Activated T-helper 17 cell treated with anti-CD3 and anti-CD28 coated beads, Interleukin-2, amount 50 U/mL, for 72 hours (primary cell): ENCODE measurements around the gene SLC6A18. TPM values are rescaled to one million over a fixed set of nuclear protein-coding genes. Genes with fewer than 3 reads are reported as not detected.

ENCODE experiments used
- ATAC-seq: fragments of 150-1000 bp; cut with Tn5 transposase; replicated peaks from 2 replicates; pipeline ENCODE4 v1.10.0; 2021; ENCODE audit warnings: mild to moderate bottlenecking, moderate library complexity
- H3K27ac Mint-ChIP-seq: one replicate; pipeline ENCODE4 v1.8.0; 2022; ENCODE audit warnings: mixed read lengths
- H3K27me3 Mint-ChIP-seq: one replicate; pipeline ENCODE4 v1.8.0; 2022; ENCODE audit warnings: mixed read lengths
- H3K36me3 Mint-ChIP-seq: one replicate; pipeline ENCODE4 v1.8.0; 2022; ENCODE audit warnings: low read depth, mild to moderate bottlenecking, mixed read lengths
- H3K4me1 Mint-ChIP-seq: one replicate; pipeline ENCODE4 v1.8.0; 2022; ENCODE audit warnings: mixed read lengths
- H3K4me3 Mint-ChIP-seq: one replicate; pipeline ENCODE4 v1.8.0; 2022; ENCODE audit warnings: mild to moderate bottlenecking, mixed read lengths
- H3K9me3 Mint-ChIP-seq: one replicate; pipeline ENCODE4 v1.8.0; 2022; ENCODE audit warnings: mixed read lengths
- total RNA-seq, 2 donors: library from RNA; stranded (reverse); gene quantifications; one replicate each; pipeline ENCODE4 v1.2.3, GENCODE V29; 2022

SLC6A18 gene
- total RNA-seq, 2 donors from 2014 or later: not detected

DNA sequence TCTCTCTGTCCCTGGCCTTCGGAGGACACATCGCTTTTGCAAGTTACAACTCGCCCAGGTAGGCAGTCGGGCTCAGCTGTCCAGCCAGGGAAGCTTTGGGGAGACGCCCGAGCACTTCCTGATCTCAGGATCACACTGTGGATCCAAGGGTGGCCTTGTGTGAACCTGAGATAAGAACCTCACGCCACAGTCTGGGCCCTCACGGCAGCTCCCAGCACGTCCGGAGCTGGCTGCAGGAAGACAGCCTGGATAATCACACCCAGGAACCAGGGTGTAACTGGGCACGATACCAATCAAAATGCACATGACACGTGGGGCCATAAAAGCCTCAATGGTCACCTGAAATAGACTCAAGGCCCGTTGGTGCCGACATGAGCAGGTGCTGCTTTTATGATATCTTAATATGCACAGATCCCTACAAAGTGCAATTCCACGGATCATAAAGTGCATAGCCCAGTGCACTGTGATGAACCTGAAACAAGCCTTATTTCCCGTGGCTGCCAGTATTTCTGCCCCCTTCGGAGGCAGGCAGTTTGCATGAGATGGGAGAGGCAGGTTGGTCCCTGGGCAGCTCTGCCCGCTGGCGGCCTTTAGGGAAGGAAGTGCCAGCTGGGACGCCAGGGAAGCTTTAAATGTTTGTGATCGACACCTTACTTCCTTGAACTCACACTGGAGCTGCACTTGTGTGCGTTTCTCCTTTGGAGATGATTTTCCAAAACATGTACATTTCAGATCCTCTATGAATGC, 14.5 kb downstream of the SLC6A18 start:
- no peak for ATAC-seq
- H3K4me1 Mint-ChIP-seq: no peaks in the 10 kb centered on the region
- H3K27ac Mint-ChIP-seq: no peak overlapping the region
- peaks cover 3% of the 10 kb centered on the region for H3K27me3 Mint-ChIP-seq
- H3K9me3 Mint-ChIP-seq: peaks cover 7% of the 10 kb centered on the region
- no peaks in the 10 kb centered on the region for H3K36me3 Mint-ChIP-seq
- no peak overlapping the region for H3K4me3 Mint-ChIP-seq

DNA sequence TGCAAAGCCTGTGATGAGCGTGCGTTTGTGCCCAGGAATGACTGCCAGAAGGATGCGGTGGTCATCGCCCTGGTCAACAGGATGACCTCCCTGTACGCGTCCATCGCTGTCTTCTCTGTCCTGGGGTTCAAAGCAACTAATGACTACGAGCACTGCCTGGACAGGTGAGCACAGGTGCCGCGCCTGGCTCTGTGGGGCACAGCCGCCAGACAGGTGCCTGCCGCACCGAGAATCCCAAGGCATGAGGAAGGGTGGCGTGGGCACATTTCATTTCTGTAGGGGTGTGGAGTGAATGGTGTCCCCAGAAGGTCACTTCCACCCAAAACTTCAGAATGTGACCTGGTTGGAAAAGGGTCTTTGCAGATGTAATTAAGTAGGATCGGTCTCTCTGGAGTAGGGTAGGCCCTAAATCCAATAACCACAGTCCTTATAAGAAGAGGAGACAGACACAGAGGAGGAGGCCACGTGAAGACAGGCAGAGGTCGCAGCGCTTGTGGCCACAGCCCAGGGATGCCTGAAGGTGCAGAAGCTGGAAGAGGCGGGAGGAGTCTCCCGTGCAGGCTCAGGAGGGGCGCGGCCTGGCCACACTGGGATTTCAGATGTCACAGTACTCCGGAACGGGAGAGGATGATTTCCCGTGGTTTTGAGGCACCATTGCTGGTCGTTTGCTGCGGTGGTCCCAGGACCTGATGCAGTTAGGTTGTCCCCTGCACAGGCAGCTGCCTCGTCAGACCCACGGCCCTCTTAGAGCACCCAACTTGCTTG, 15.5 kb downstream of the SLC6A18 start:
- no peak for ATAC-seq
- H3K4me1 Mint-ChIP-seq: no peaks in the 10 kb centered on the region
- no peaks in the 10 kb centered on the region for H3K36me3 Mint-ChIP-seq
- H3K4me3 Mint-ChIP-seq: no peak overlapping the region
- no peak overlapping the region for H3K27ac Mint-ChIP-seq
- H3K27me3 Mint-ChIP-seq: peaks cover 3% of the 10 kb centered on the region
- H3K9me3 Mint-ChIP-seq: peaks cover 6% of the 10 kb centered on the region

- Mint-ChIP-seq H3K4me3 (no peak overlapping the region), H3K36me3 (no peaks in the 10 kb centered on the region), H3K27ac (no peak overlapping the region), H3K27me3 (no peaks in the 10 kb centered on the region), H3K9me3 (no peaks in the 10 kb centered on the region), H3K4me1 (no peaks in the 10 kb centered on the region)
- no peak for ATAC-seq
Observed at GRCh38 chr5:1241509-1242080, 16.4 kb downstream of the SLC6A18 start.

- Mint-ChIP-seq H3K36me3 (no peaks in the 10 kb centered on the region), H3K4me1 (no peaks in the 10 kb centered on the region), H3K4me3 (no peak overlapping the region)
Observed at GRCh38 chr5:1242733-1243486, 17.7 kb downstream of the SLC6A18 start.

GRCh38 chr5:1243487-1244130, 18.4 kb downstream of the SLC6A18 start:
- H3K36me3 Mint-ChIP-seq: no peaks in the 10 kb centered on the region
- H3K4me1 Mint-ChIP-seq: no peaks in the 10 kb centered on the region
- H3K4me3 Mint-ChIP-seq: no peak overlapping the region
- no peak for ATAC-seq
- no peak overlapping the region for H3K27ac Mint-ChIP-seq
- H3K27me3 Mint-ChIP-seq: no peaks in the 10 kb centered on the region
- H3K9me3 Mint-ChIP-seq: no peaks in the 10 kb centered on the region

More at GRCh38 chr5:1242733-1243486, 17.7 kb downstream of the SLC6A18 start:
- ATAC-seq: no peak
- Mint-ChIP-seq H3K27me3 (no peaks in the 10 kb centered on the region), H3K27ac (no peak overlapping the region), H3K9me3 (no peaks in the 10 kb centered on the region)

DNA sequence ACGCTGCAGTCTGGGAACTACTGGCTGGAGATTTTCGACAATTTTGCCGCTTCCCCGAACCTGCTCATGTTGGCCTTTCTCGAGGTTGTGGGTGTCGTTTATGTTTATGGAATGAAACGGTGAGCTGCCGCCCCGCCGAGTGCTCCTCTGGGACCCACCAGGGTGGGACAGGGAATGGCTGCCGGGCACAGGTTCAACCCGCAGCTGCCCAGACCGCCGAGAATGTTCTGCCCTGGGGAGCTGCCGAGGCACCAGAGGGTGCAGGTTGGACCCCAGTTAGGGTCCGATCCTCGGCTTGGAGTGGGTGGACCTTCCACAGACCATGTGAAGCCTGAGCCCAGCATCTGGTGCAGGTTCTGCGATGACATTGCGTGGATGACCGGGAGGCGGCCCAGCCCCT, 19.1 kb downstream of the SLC6A18 start:
- no peaks in the 10 kb centered on the region for H3K9me3 Mint-ChIP-seq

GRCh38 chr5:1244976-1245375, 19.8 kb downstream of the SLC6A18 start:
- Mint-ChIP-seq H3K9me3 (no peaks in the 10 kb centered on the region), H3K27me3 (no peaks in the 10 kb centered on the region), H3K4me1 (no peaks in the 10 kb centered on the region), H3K27ac (no peak overlapping the region), H3K4me3 (no peak overlapping the region), H3K36me3 (no peaks in the 10 kb centered on the region)
- ATAC-seq: no peak

More for the DNA sequence above, 19.1 kb downstream of the SLC6A18 start:
- Mint-ChIP-seq H3K4me3 (no peak overlapping the region), H3K27me3 (no peaks in the 10 kb centered on the region), H3K4me1 (no peaks in the 10 kb centered on the region), H3K36me3 (no peaks in the 10 kb centered on the region), H3K27ac (no peak overlapping the region)
- no peak for ATAC-seq

DNA sequence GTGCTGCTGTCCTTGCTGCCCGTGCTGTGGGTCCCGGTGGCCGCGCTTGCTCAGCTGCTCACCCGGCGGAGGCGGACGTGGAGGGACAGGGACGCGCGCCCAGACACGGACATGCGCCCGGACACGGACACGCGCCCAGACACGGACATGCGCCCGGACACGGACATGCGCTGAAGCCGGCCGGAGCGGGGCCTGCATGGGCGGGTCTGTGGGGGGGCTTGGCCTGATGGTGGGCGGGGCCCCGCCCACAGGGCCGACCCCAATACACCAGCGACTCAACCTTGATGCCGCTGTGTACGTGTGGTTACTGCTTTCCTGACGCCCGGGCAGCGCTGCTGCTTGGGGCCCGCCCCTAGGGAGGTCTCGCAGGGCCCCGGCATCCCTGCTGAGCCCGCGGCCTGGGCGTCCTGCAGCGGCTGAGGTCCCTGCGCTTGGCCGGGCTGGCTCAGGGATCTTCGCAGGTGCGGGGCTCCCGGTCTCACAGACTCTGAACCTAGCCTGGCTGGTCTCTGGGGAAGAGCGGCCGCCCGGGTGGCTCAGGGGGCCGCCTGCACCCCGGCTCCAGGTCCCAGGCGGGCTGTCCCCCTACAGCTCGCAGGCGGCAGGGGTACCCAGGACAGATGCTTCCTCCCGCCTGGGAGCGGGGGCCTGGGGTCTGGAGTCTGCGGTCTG, 20.9 kb downstream of the SLC6A18 start:
- H3K36me3 Mint-ChIP-seq: no peaks in the 10 kb centered on the region
- H3K27ac Mint-ChIP-seq: no peak overlapping the region
- H3K27me3 Mint-ChIP-seq: no peaks in the 10 kb centered on the region
- H3K9me3 Mint-ChIP-seq: no peaks in the 10 kb centered on the region
- no peak overlapping the region for H3K4me3 Mint-ChIP-seq
- no peak for ATAC-seq
- no peaks in the 10 kb centered on the region for H3K4me1 Mint-ChIP-seq

DNA sequence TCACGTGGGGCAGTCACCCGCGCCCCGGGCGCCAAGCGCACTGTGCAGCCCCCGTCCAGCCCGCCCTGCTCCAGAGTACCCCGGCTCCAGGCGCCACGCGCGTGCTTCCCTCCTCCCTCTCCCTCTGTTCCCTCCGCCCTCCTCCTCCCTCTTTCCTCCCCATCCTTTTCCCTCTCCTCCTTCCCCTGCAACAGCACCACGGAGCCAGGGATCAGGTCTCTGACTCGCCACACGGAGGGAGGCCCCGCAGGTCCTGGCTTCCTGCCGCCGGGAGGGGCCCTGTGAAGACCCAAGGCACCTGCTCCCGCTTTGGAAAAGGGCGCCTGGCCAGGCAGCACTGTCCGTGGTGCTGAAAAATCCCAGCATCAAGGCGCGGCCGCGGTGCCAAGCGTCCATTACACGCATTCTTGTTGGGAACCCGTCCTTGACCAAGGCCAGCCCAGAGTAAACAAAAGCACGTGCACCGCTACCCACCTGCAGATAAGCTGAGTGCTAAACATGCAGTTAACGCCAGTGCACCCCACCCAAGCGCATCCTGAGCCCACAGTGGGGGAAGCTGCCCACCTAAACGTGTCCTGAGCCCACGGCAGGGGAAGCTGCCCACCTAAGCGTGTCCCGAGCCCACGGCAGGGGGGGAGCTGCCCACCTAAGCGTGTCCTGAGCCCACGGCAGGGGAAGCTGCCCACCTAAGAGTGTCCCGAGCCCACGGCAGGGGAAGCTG, 21.7 kb downstream of the SLC6A18 start:
- Mint-ChIP-seq H3K4me3 (no peak overlapping the region), H3K9me3 (no peaks in the 10 kb centered on the region), H3K4me1 (no peaks in the 10 kb centered on the region), H3K36me3 (no peaks in the 10 kb centered on the region), H3K27me3 (no peaks in the 10 kb centered on the region), H3K27ac (no peak overlapping the region)
- no peak for ATAC-seq

DNA sequence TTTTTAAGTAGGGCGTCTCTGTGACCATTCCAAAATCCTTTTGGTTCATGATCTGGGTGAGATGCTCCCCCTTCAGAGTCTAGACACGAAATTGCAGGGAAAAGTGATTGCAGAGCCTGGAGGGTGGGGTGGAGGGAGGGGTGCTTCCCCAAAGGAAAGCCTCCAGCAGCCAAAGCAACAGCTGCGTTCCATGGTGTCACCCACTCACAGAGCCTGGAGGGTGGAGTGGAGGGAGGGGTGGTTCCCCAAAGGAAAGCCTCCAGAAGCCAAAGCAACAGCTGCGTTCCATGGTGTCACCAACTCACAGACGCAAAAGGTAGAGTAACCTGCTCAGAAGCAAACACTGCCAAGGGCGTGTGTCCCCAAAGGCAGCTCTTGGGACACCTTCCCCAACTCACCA, 22.6 kb downstream of the SLC6A18 start:
- no peaks in the 10 kb centered on the region for H3K9me3 Mint-ChIP-seq
- H3K4me3 Mint-ChIP-seq: no peak overlapping the region
- no peaks in the 10 kb centered on the region for H3K36me3 Mint-ChIP-seq
- no peak overlapping the region for H3K27ac Mint-ChIP-seq
- H3K27me3 Mint-ChIP-seq: no peaks in the 10 kb centered on the region
- H3K4me1 Mint-ChIP-seq: no peaks in the 10 kb centered on the region
- ATAC-seq: no peak

GRCh38 chr5:1249366-1250280, 24.4 kb downstream of the SLC6A18 start:
- Mint-ChIP-seq H3K9me3 (no peaks in the 10 kb centered on the region), H3K36me3 (no peaks in the 10 kb centered on the region), H3K27ac (no peak overlapping the region), H3K27me3 (no peaks in the 10 kb centered on the region), H3K4me1 (no peaks in the 10 kb centered on the region), H3K4me3 (no peak overlapping the region)
- no peak for ATAC-seq

DNA sequence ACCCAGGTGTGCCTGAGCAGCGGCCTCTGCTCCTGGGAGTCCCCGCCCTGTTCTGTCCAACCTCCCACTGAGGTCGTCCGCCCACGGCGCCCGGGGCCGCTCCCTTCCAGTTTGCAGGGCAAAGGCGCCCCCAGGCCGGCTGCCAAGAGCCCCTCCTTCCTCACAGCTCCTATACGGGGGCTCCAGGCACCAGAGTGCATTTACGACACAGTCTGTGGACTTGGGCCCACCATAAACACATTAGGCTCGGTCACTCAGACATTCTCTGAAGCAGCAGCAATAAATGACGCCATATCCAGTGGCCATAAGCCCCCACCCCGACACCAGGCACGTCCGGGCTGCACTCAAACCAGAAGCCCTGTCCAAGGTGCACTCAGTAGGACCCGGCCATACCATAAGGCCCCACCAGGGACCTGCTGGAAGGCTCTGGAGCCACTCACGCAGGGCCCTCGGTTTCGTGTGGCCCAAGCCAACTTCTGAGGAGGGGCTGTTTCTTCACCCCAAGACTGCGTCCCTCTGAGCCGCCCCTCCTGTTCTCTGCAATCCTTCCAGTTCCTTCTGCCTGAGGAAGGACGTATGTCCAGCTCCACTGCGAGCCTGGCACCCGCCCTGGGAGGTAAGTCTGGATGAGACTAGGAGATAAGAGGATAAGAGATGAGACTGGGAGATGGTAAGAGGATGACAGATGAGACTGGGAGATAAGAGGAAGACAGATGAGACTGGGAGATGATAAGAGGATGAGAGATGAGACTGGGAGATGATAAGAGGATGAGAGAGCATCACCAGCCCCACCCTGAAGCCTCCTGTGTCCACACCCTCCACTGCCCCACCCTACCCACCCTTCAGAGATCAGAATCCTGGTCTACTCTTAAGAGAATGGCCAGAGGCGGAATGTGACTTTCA, 26.7 kb downstream of the SLC6A18 start:
- no peak overlapping the region for H3K4me3 Mint-ChIP-seq
- H3K27me3 Mint-ChIP-seq: no peaks in the 10 kb centered on the region
- H3K9me3 Mint-ChIP-seq: no peaks in the 10 kb centered on the region
- H3K36me3 Mint-ChIP-seq: no peaks in the 10 kb centered on the region
- H3K4me1 Mint-ChIP-seq: peaks cover 6% of the 10 kb centered on the region
- no peak overlapping the region for H3K27ac Mint-ChIP-seq
- ATAC-seq: no peak
